ENCODE measurements around the gene SPECC1L.
"Not testable (repeated sequence)": the region's sequence is repeated elsewhere in the genome, so short reads cannot be mapped to it uniquely, and the experiment has no call there.

SPECC1L gene

DNA sequence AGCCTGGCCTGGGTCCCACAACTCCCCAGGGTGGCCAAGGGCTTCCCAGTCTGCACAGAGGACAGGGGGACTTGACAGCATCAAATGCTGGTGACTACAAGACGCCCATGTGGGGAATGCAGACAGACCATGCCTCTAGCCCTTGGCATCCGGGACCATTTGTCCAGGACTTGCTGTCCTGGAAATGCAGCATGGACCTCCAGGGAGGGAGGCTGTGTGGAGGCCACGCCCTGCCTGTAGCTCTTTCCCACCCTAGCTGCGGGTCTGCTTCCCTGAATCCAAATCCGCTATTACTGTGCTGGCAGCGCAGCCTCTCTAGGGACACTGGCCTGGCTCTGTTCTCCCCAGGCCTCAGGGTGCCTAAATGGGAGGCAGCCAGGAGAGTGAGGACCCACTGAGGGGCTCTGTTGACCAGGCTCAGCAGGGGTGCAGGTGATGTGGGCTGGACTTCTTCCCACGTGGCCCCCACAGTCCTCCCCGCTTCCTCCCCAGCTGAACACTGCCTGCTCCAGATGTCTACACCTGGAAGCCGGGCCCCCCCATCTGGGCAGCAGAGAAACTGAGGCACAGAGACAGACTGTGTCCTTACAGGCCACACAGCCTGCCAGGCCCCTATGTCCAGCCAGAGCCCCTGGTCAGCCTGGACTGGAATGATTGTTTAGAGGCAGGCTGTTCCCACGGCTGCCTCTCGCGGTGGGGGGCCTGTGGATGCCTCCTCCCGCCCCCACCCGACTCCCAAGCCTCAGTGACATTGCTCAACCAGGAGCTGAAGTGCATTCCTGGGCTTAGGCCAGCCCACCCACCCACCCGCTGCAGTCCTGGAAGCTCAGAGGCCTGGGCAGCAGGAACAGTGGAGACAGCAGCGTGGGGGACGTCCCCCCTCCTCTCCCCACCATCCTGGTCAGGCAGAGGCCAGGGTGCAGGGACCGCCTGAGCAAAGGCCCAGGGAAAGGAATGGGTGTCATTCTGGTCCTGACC is 24.8 kb upstream of the SPECC1L start:
- peak; percentile 69 for DNase-seq (ENCODE audit: low spot score)

DNA sequence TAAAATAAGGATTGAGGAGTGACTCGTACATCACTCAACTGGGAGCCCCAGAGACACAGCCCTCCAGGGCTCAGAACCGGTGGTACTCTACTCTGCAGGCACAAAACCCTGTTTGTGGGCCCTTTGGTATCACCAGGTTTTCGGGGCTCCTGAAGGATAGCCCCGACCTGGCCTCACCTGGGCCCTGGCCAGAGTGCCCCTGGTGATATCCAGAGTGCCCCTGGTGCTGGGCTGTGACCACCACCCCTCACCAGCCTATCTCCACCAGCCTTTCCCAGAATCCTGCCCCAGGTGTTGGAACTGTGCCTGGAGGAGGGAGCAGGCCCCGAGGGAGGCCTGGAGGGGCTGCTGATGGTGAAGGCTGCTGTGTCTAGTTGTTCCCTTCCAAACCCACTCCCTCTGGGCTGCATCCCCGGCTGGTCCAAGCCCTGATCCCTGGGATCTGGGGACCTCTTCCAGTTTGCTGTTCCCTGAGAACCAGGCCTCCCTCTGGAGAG is 23.6 kb upstream of the SPECC1L start:
- no peak for DNase-seq (ENCODE audit: low spot score)

DNA sequence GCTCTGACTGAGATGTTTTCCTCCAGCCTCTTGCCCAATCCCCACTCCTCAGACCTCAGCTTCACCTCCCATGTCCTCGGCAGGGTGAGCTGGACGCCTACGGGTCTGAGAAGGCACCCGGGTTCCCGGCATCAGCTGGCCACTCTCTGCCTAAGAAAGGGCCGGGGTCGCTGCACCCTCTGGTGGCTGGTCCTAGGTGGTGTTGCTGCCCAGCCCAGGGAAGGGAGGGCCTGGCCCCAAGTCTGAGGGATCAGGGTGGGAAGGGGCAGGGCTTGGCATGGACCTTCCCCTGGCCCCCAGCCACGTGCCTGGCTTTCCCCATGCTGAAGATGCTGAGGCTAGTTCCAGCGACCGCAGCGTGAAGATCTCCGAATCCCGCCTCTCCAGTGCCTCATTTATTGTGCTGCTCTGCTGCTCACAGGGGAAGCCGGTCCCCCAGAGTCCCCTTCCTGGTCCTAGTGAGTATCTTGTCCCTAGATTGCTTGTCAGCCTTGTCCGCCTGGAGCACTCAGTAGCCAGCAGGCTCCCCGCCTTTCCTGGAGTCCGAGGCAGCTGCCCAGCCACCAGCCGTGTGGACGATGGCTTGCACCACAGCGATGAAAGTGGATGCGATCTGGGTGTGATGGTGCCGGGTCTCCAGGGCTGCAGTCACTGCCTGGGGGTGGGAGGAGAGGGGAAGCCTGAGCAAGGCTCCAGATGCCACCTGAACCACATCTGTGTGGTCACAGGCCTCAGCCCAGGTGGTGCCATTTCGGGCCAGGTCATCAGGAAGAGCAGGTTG is 22.9 kb upstream of the SPECC1L start:
- peak; percentile 97 for DNase-seq (ENCODE audit: low spot score)

DNA sequence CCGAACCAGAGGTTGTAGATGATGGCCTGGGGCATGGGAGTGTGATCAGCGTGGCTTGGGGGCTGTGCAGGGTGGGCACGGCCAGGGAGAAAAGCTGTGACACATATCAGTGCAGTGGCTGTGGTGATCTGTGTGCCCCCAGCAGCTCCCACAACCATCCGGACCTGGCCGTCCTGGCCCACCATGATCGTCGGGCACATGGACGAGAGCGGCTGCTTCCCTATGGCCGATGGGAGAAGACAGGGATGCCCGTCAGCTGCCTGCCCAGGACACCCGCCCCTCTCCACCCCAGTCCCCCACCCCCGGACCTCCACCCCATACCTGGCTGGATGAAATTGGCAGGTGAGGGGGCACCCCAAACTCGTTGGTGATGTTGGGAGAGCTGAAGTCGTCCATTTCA is 22.0 kb upstream of the SPECC1L start:
- DNase-seq (ENCODE audit: low spot score): not testable (repeated sequence)

DNA sequence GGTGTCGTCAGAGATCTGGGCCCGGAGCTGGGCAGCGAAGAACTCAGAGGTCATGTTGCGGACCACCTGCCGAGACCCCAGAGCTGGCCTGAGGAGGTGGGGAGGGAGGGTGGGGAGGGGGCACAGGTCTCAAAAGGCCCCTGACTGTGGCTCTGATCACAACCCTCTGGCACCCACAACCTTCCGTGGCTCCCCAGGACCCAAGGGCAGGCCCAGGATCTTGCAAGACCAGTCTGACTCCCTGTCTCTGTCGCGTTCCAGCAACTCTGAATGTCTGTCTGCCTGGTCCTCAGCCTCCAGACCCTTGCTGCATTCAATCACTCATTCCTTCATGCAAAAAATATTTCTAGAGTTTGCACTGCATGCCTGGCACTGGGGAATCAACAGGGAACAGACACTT is 21.2 kb upstream of the SPECC1L start:
- not testable (repeated sequence) for DNase-seq (ENCODE audit: low spot score)

DNA sequence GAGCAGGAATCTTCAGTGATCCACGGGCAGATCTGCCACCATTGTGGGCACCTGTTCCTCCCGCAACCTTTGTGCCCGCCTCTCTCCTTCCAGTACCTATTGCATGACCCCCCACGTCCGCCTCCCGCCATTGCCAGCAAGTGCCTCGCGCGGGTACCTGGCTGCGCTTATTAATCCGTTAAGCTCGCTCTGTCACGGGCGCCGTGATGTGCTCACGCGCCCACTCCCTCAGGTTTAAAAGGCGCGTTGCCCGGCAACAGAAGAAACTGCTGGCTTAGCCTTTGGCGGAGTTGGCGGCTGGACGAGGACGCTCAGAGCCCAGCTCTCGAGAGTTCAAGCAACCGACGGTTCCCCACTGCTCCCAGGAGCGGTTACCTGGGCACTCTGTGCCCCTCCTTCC is 19.3 kb upstream of the SPECC1L start:
- not testable (repeated sequence) for DNase-seq (ENCODE audit: low spot score)

DNA sequence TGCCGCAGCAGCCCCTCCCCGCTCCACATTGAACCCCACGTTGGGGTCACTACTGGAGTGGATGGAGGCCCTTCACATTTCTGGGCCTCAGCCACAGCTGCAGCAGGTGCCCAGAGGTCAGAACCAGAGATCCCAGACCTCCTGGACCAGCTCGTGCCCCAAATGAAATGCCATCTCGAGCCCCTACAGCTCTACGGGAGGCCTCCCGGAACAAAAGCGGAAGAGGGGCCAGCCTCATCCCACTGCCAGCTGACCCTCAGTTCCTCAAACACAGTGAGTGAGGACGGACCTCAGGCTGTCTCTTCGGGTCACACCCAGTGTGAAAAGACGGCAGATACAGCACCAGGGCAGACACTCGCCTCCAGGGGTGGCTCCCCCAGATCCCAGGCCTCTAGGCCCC is 17.5 kb upstream of the SPECC1L start:
- not testable (repeated sequence) for DNase-seq (ENCODE audit: low spot score)

DNA sequence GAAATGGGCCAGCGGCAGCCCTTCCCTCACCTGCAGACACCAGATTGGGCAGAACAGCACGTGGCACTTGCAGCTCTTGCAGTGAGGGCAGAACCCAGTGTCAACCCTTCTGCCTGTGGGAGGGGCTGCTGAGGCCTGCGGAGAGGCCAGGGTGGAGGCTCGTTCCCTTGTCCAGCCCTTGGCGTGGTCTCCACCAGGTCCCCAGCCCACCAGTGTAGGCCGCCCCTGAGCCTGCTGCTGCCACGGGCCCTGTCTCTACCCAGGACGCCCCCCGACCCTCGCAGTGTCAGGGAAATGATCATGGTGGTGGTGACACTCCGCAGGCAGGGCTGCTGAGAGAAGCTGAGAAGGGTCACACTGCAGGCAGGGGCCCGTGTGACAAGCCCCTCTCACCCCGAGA is 14.5 kb upstream of the SPECC1L start:
- DNase-seq (ENCODE audit: low spot score): not testable (repeated sequence)

DNA sequence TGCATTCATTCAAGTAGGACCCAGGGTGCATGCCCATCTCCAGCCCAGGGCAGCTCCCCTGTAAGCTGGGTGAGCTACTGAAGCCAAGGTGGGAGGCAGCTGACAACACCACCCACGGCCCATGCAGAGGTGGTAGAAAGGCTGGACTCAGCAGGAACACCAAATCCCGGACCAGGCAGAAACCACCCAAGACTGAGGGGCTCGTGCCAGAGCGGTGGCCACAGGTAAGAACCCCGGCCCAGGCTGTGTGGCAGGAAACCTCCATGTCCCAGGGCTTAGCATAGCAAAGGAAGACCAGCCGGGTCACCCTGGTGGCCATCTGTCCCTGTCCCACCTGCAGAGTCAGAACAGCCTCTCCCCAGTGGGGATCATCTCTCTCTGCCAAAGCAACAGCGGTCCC is 13.9 kb upstream of the SPECC1L start:
- DNase-seq (ENCODE audit: low spot score): not testable (repeated sequence)

DNA sequence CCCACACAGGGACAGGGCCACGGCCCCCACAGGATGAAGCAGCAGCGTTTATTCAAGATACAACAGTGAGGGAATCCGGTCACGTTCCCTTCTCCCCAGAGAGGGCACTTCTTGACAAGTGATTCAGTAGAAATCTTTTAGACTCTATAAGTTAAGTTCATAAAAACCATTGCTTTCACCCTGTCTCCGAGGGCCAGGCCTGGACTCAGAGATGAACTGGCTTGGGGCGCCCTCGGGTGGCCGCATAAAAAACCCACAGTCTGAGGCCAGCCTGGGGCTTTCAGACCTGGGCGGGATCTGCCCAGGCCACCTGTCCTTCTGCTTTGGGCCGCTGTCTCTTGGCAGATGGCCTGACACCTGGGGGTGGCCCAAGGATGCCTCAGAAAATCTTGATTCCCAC is 11.2 kb upstream of the SPECC1L start:
- not testable (repeated sequence) for DNase-seq (ENCODE audit: low spot score)

DNA sequence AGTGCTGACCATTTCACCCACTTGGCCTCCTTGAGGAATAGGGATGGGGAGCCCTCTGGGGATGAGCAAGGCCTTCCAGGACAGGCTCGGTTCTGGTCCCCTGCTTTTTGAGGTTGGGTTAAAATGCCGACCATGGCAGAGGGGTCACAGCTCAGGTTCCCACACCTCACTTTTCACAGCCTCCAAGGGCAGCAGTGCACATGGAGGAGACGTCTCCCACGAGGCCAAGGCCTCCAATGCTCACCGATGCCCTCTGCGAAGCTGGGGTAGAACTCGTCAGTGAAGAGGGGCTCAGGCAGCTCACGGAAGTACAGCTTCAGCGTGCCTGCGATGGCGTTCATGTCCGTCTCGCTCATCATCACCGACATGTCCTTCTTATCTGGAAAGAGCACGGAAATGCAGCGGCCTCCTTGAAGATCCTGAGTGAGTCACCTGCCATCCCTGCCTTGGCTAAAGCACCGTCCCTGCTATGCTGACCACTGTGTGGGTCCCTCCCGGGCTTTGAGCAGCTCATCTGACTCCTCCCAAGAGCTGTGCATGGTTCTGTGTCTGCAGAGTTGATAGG is 8.4 kb upstream of the SPECC1L start:
- DNase-seq (ENCODE audit: low spot score): not testable (repeated sequence)

DNA sequence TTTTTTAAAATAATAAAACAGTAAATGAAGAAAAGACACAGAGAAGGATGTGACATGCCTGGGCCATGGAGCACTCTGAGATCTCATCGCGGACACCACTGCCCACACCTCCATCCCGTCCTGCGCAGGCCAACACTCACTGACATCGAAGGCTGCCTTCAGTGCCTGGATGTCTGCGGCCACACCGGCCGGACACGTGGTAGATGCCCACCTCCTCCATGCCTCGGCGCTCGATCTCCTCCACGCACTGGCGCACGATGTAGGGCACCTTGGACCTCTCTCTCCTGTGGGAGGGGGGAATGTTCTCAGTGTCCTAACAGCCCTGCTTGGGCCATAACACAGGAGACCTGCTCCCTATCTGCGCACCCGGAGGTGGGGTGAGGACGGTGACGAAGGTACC is 7.2 kb upstream of the SPECC1L start:
- not testable (repeated sequence) for DNase-seq (ENCODE audit: low spot score)

DNA sequence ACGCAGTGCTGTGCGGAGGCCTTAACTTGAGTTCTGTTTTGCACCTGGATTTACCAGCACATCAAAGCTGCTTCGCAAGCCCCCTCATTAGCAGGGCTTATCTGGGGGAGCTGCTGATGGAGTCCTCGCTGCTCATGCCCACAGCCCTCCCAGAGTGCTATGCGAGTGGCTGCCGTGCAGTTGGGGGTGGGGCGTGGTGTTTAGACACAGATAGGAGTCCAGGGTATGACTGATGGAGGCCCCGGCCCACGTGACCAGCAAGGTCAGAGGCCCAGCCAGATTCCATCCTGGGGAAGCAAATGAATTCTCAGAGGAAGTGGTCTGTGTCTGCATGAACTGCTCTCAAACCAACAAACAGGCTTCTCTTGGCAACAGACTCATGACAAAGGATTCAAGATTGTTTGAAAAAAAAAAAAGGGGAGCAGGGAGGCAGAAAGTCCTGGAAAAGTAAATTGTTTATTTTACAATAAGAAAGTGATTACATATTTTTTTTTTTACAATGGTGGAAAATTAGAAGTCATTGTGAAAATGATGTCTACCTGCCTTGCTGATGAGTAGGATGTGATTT is 6.2 kb upstream of the SPECC1L start:
- not testable (repeated sequence) for DNase-seq (ENCODE audit: low spot score)

DNA sequence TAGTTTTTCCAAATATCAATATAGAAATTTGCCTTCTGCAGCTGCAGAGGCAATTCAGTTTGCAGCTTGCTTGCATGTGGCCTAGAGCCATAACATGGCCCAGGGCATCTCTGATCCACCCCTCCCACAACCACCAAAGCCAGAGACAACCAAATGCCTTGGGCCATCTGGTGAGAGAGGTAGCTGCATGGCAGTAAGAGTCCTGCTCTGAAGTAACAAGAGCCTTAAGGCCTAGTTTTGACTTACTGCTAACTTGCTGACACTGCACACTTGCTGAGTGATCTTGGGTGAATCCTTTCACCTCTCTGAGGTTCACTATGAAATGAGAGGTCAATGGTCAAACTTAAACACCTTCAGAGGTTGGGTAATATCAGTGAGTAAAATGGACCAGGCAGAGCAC is 4.9 kb upstream of the SPECC1L start:
- no peak for DNase-seq (ENCODE audit: low spot score)

DNA sequence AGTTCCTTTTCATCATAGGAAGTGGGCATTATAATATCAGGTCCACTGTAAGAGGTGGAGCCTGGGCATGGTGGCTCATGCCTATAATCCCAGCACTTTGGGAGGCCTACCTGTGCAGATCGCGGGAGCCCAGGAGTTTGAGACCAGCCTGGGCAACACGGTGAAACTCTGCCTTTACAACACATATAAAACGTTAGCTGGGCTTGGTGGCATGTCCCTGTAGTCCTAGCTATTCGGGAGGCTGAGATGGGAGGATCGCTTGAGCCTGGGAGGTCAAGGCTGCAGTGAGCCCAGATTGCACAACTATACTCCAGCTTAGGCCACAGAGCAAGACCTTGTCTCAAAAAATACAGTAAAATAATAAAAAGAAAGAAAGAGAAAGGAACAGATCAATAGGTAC is 4.1 kb upstream of the SPECC1L start:
- DNase-seq (ENCODE audit: low spot score): not testable (repeated sequence)

DNA sequence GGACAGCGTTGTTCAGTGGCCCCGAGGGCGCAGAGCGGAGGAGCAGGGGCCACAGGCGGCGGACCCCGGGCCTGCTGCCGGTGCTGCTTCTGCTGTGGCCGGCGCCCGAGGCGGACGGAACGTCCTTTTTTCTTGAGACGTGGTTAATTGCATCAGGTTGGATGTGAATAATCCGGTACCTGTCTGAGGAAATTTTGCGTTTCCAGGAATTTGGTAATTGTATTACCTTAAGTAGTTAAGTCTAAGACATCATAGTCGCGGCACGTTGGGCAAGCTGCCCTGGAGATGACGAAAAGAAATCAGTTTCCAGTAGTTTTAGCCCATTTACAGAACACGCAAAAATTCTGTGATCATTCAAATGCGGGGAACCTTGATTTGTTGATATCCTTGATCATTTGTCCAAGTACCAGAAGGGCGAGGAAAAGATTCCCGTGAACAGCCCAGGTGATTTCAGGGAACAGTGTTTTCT is 789 bp downstream of the SPECC1L start:
- DNase-seq (ENCODE audit: low spot score): no peak

DNA sequence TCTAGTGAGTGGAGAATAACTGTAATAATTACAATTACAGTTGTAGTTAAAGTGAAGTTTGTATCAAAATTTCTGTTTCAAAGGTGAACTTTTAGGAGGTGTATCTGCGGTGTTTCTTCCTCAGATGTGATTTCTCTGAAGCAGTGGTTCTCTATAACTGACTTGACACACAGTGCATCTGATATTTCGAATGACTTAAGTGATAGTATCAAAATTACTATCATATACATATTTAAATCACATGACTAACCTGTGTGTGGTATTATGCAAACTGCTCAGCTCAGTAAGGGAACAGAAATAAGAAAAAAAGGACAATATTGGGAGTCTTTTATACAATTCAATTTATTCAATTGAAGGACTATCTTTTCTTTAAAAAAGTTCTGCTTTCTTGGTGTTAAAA is 2.4 kb downstream of the SPECC1L start:
- not testable (repeated sequence) for DNase-seq (ENCODE audit: low spot score)

DNA sequence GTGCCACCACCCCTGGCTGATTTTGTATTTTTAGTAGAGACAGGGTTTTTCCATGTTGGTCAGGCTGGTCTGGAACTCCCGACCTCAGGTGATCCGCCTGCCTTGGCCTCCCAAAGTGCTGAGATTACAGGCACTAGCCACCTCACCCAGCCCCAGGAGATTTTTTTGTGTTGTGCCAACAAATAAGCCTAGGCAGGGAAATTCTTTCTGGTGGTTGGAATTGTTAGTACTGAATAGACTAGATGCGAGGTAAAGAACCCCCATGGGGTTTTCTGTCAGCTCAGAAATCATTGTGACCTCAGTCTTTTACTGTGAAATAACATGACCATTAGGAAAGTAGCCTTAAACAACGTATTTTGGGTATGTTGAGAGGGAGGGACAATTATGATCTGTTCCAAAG is 3.3 kb downstream of the SPECC1L start:
- DNase-seq (ENCODE audit: low spot score): not testable (repeated sequence)

DNA sequence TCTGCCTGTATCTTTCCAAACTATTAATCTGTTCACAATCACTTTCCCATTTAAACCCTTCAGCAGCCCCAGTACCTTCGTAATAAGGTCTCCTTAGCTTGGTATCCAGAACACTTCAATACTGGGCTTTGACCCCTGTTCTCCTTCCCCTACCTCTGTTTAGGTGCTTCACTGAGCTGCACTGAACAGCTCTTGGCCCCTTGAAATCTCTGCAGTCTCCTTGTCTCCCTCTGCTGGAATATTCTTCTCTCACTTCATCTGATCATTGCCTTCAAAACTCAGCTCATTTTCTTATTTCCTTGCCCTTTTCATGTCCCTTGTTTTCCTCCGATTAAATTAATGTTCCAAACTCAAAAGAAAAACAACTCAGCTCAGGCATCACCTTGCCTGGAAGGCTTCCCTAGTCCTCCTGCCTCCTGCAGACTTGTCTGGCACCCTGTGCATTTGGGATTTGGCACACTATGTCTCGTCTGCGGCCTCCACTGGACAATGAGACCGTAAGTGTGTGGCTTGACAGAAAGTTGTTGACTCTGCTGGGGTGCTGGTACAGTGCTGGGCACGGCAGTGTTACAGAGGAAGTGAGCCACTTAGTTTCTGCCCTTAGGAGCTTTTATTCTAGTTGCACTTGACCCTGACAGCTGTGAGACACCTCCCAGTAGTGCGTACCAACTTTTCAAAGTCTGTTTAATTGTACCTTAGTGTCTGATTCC is 4.2 kb downstream of the SPECC1L start:
- not testable (repeated sequence) for DNase-seq (ENCODE audit: low spot score)

DNA sequence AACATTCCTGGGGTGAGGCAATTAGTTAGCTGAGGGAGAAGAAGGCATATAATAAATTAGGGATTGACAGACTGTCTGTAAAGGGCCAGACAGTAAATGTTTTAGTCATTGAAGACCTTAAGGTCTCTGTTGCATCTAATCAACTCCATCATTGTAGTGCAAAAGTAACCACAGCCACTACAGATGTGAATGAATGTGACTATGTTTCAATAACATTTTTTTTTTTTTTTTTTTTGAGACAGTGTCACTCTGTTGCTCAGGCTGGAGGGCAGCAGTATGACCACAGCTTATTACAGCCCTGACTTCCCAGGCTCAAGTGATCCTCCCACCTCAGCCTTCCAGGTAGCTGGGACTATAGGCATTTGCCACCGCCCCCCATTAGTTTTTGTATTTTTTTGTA is 9.7 kb downstream of the SPECC1L start:
- not testable (repeated sequence) for DNase-seq (ENCODE audit: low spot score)

DNA sequence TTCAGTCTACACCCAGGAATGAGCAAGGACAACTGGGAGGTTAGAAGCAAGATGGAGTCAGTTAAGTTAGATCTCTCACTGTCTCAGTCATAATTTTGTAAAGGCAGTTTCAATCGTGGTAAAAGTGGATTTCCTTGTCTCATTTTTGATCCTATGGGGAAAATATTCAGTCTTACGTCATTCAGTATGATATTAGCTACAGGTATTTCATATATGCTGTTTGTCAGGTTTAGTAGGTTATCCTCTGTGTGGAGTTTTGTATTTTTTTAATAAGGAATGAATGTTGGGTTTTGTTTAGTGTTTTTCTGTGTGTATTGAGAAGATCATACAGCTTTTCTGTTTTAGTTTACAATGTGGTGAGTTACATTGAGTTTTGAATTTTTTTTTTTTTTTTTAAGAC is 11.8 kb downstream of the SPECC1L start:
- no peak for DNase-seq (ENCODE audit: low spot score)

All from hepatic stellate cell (primary cell).